ENCODE results near the gene SNED1. TPM values are rescaled to one million over a fixed set of nuclear protein-coding genes. Genes with fewer than 3 reads are reported as not detected.

SNED1 gene
- total RNA-seq, 2 experiments from 2014 or later = 2.8 to 13.6 TPM

GRCh38 chr2:240949791-240950705, 48.4 kb upstream of the SNED1 start:
- Histone ChIP-seq H2AFZ (ENCODE audit: low read length) (no peak overlapping the region), H3K9me3 (ENCODE audit: low read length) (no peaks in the 10 kb centered on the region), H3K4me1 (ENCODE audit: insufficient read depth, low read length, poor library complexity, severe bottlenecking) (no peaks in the 10 kb centered on the region), H3K4me3 (ENCODE audit: low read depth, low read length, poor library complexity, severe bottlenecking) (no peak overlapping the region), H3K4me2 (ENCODE audit: low read length) (no peak overlapping the region), H3K9me2 (ENCODE audit: insufficient read depth, low read length) (no peaks in the 10 kb centered on the region), H4K20me1 (ENCODE audit: insufficient read depth, low read length) (no peaks in the 10 kb centered on the region), H3K27ac (ENCODE audit: low read depth, low read length, poor library complexity, severe bottlenecking) (no peak overlapping the region), H3K36me3 (ENCODE audit: insufficient read depth, low read length) (no peaks in the 10 kb centered on the region), H3K79me2 (ENCODE audit: insufficient read depth, low read depth, low read length) (no peaks in the 10 kb centered on the region)
- TF ChIP-seq EZH2phosphoT487 (IDR thresholded peaks at IDR 0.05; ENCODE audit: borderline replicate concordance, low read depth, low read length) (no peak), CTCF (conservative IDR thresholded peaks at IDR 0.05; ENCODE audit: low read length) (no peak)
- no TSS peak for BruUV-seq (replicated peaks)
- CTCF ChIA-PET (ENCODE audit: unreplicated experiment) = no interaction called here
- no peak for DNase-seq (ENCODE audit: low spot score)
- POLR2A ChIA-PET = no interaction called here
- intact Hi-C loops (cut with micrococcal nuclease; ENCODE audit: unreplicated experiment) = no loop called here

GRCh38 chr2:240951045-240951594, 47.3 kb upstream of the SNED1 start:
- H4K20me1 ChIP-seq (ENCODE audit: insufficient read depth, low read length) = no peaks in the 10 kb centered on the region
- TF ChIP-seq CTCF (conservative IDR thresholded peaks at IDR 0.05; ENCODE audit: low read length) = no peak
- no peak for TF ChIP-seq EZH2phosphoT487 (IDR thresholded peaks at IDR 0.05; ENCODE audit: borderline replicate concordance, low read depth, low read length)
- H3K79me2 ChIP-seq (ENCODE audit: insufficient read depth, low read depth, low read length) = no peaks in the 10 kb centered on the region
- no peak overlapping the region for H3K4me3 ChIP-seq (ENCODE audit: low read depth, low read length, poor library complexity, severe bottlenecking)
- no peaks in the 10 kb centered on the region for H3K9me2 ChIP-seq (ENCODE audit: insufficient read depth, low read length)
- no peaks in the 10 kb centered on the region for H3K4me1 ChIP-seq (ENCODE audit: insufficient read depth, low read length, poor library complexity, severe bottlenecking)
- DNase-seq (ENCODE audit: low spot score) = no peak
- no peaks in the 10 kb centered on the region for H3K36me3 ChIP-seq (ENCODE audit: insufficient read depth, low read length)
- intact Hi-C loops (cut with micrococcal nuclease; ENCODE audit: unreplicated experiment) = no loop called here
- no peak overlapping the region for H3K4me2 ChIP-seq (ENCODE audit: low read length)
- no TSS peak for BruUV-seq (replicated peaks)
- no peak overlapping the region for H3K27ac ChIP-seq (ENCODE audit: low read depth, low read length, poor library complexity, severe bottlenecking)
- ChIA-PET CTCF (ENCODE audit: unreplicated experiment) (no interaction called here), POLR2A (no interaction called here)
- no peak overlapping the region for H2AFZ ChIP-seq (ENCODE audit: low read length)
- H3K9me3 ChIP-seq (ENCODE audit: low read length) = no peaks in the 10 kb centered on the region

Measured in OCI-LY7 (cell line).